HL-60 (cell line): ENCODE data around the gene STX1B.

Source experiments
- GABPA ChIP-seq: IDR thresholded peaks from 2 replicates; pipeline ENCODE4 v1.6.1; 2012; ENCODE audit warnings: low read depth
- POLR2AphosphoS5 ChIP-seq: IDR thresholded peaks from 2 replicates; pipeline ENCODE4 v1.6.1; 2012; ENCODE audit warnings: low read depth
- SPI1 ChIP-seq: IDR thresholded peaks from 2 replicates; pipeline ENCODE4 v1.6.1; 2012; ENCODE audit warnings: low read depth, mild to moderate bottlenecking, borderline replicate concordance
- TF ChIP-seq, protein P1 (sequence below): IDR thresholded peaks from 2 replicates; pipeline ENCODE4 v1.6.1; 2012; ENCODE audit warnings: low read depth; ENCODE audit not compliant: insufficient replicate concordance
- TF ChIP-seq, protein P2 (sequence below): IDR thresholded peaks from one replicate; pipeline ENCODE4 v1.5.1; 2011; ENCODE audit warnings: low read length, control low read depth, inconsistent platforms; ENCODE audit not compliant: insufficient read depth

DNA sequence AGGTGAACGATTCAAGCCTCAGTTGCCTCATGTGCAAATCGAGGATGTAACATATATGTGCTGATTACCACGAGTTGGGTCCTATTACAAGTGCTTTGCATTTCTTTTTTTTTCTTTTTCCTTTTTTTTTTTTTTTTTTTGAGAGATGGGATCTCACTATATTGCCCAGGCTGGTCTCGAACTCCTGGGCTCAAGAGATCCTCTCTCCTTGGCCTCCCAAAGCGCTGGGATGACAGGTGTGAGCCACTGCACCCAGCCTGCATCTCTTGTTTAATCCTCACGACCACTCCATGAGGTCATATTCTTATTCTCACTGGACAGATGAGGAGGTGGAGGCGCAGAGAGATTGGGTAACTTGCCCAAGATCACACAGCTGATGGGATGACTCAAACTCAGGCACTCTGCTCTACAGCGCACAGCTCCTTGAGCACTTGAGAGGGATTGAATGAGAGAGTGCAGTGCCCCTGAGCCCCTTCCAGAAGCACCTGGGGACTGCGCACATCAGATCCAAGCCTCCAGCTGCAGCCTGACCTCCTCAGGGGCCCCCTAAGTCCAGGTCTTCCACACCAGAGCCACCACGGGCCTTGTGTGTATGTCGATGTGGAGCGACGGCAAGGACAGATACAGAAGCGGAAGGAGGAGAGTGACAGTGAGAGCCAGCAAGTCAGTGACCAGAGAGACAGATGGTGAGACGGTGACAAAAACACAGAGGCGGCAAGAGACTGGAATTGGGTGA, 4.9 kb downstream of the STX1B start:
- TF ChIP-seq, protein P1, sequence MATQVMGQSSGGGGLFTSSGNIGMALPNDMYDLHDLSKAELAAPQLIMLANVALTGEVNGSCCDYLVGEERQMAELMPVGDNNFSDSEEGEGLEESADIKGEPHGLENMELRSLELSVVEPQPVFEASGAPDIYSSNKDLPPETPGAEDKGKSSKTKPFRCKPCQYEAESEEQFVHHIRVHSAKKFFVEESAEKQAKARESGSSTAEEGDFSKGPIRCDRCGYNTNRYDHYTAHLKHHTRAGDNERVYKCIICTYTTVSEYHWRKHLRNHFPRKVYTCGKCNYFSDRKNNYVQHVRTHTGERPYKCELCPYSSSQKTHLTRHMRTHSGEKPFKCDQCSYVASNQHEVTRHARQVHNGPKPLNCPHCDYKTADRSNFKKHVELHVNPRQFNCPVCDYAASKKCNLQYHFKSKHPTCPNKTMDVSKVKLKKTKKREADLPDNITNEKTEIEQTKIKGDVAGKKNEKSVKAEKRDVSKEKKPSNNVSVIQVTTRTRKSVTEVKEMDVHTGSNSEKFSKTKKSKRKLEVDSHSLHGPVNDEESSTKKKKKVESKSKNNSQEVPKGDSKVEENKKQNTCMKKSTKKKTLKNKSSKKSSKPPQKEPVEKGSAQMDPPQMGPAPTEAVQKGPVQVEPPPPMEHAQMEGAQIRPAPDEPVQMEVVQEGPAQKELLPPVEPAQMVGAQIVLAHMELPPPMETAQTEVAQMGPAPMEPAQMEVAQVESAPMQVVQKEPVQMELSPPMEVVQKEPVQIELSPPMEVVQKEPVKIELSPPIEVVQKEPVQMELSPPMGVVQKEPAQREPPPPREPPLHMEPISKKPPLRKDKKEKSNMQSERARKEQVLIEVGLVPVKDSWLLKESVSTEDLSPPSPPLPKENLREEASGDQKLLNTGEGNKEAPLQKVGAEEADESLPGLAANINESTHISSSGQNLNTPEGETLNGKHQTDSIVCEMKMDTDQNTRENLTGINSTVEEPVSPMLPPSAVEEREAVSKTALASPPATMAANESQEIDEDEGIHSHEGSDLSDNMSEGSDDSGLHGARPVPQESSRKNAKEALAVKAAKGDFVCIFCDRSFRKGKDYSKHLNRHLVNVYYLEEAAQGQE, result no peak
- TF ChIP-seq, protein P2, sequence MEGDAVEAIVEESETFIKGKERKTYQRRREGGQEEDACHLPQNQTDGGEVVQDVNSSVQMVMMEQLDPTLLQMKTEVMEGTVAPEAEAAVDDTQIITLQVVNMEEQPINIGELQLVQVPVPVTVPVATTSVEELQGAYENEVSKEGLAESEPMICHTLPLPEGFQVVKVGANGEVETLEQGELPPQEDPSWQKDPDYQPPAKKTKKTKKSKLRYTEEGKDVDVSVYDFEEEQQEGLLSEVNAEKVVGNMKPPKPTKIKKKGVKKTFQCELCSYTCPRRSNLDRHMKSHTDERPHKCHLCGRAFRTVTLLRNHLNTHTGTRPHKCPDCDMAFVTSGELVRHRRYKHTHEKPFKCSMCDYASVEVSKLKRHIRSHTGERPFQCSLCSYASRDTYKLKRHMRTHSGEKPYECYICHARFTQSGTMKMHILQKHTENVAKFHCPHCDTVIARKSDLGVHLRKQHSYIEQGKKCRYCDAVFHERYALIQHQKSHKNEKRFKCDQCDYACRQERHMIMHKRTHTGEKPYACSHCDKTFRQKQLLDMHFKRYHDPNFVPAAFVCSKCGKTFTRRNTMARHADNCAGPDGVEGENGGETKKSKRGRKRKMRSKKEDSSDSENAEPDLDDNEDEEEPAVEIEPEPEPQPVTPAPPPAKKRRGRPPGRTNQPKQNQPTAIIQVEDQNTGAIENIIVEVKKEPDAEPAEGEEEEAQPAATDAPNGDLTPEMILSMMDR, result no peak
- TF ChIP-seq POLR2AphosphoS5, result no peak
- no peak for TF ChIP-seq SPI1
- no peak for TF ChIP-seq GABPA
